ENCODE results near the gene SLC12A8. TPM values are rescaled to one million over a fixed set of nuclear protein-coding genes. Genes with fewer than 3 reads are reported as not detected.
A peak's percentile ranks its signal among the peaks of the same experiment; 100 is the strongest.

SLC12A8 gene
- total and polyA plus RNA-seq, 9 of the 15 experiments (the other 6 are each of a cell fraction or from before 2014, with no cell fraction given): 0.04 to 0.33 (median 0.09) TPM; not detected in 4

DNA sequence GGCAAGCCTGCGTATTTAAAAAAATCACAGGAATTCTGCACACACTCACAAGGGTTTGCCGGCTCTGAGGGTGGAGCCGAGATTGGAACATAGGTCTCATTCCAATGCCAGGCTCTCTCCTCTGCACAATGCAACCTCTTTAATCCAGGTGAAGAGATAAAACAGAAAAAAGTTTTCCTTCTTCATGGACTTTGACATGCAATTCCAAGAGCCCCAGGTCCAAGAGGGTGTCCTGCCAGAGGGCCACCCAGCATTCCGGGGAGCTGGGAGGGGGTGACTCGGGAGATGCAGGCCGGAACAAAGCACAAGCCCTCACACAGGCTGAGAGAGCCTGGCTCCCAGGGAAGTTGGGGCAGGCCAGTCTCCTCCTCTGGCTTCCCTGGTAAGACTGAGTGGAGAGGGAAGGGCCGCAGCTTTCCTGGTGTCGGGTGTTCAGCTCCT is 6.7 kb upstream of the SLC12A8 start (continued):
- TF ChIP-seq, protein P1, sequence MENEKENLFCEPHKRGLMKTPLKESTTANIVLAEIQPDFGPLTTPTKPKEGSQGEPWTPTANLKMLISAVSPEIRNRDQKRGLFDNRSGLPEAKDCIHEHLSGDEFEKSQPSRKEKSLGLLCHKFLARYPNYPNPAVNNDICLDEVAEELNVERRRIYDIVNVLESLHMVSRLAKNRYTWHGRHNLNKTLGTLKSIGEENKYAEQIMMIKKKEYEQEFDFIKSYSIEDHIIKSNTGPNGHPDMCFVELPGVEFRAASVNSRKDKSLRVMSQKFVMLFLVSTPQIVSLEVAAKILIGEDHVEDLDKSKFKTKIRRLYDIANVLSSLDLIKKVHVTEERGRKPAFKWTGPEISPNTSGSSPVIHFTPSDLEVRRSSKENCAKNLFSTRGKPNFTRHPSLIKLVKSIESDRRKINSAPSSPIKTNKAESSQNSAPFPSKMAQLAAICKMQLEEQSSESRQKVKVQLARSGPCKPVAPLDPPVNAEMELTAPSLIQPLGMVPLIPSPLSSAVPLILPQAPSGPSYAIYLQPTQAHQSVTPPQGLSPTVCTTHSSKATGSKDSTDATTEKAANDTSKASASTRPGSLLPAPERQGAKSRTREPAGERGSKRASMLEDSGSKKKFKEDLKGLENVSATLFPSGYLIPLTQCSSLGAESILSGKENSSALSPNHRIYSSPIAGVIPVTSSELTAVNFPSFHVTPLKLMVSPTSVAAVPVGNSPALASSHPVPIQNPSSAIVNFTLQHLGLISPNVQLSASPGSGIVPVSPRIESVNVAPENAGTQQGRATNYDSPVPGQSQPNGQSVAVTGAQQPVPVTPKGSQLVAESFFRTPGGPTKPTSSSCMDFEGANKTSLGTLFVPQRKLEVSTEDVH (IDR thresholded peaks at IDR 0.05; ENCODE audit: low read depth, partially characterized antibody): no peak
- no peak for TF ChIP-seq TBL1XR1 (IDR thresholded peaks at IDR 0.05; ENCODE audit: low read length in 2 of 2)

DNA sequence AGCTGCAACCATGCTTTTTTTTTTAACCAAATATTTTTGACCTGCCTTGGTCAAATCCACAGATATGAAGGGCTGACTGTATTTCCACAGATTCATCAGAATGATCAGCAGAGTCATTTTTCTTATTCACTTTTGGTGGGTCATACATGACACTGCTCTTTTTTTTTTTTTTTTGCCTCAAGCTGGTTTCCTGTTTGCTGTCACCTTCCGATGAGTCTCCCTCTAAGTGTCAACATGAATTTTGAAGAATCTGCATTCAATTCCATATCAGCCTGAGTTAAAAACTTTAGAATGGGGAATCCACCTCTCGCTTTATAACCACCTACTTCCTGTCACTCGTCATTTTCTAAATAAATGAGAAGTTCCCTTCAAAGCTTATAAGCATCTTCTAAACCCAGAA is 2.2 kb upstream of the SLC12A8 start:
- Histone ChIP-seq H3K4me2 (ENCODE audit: insufficient read depth, low read length) (no peak overlapping the region; the same call in 1 of the 2 replicates), H3K9me3 (replicated peaks; ENCODE audit: control insufficient read depth, insufficient read depth, low read depth, low read length) (no peaks in the 10 kb centered on the region), H3K4me1 (replicated peaks in 1 of 2; ENCODE audit: control insufficient read depth in 2 of 2, insufficient read depth in 2 of 2, low read length in 2 of 2) (peaks cover 0 to 9% of the 10 kb centered on the region in 2 experiments; a peak in 2 of 5 replicates), H3K27me3 (ENCODE audit: control insufficient read depth in 2 of 2, insufficient read depth in 2 of 2, low read length in 2 of 2) (peaks cover 0 to 6% of the 10 kb centered on the region in 2 experiments; a peak in 1 of 5 replicates), H2AFZ (ENCODE audit: low read depth, low read length) (no peak overlapping the region), H3K36me3 (ENCODE audit: control insufficient read depth, insufficient read depth, low read length) (no peaks in the 10 kb centered on the region), H3K79me2 (ENCODE audit: control insufficient read depth, insufficient read depth, low read length) (no peaks in the 10 kb centered on the region), H4K20me1 (replicated peaks; ENCODE audit: control insufficient read depth, insufficient read depth, low read length) (no peaks in the 10 kb centered on the region), H3K9ac (ENCODE audit: insufficient read depth in 1 of 2, low read depth in 2 of 2, low read length in 2 of 2) (no peak overlapping the region), H3K27ac (ENCODE audit: extremely low read depth, low read depth, low read length) (no peak overlapping the region), H3K9me1 (ENCODE audit: control insufficient read depth, insufficient read depth, low read length) (no peaks in the 10 kb centered on the region), H3K4me3 (no peak overlapping the region)
- FAIRE-seq (peak; percentile 37), ATAC-seq (peak; percentile 21; the same call in 1 of the 3 replicates), DNase-seq (ENCODE audit: extremely low read depth in 1 of 4, low spot score in 3 of 4) (no peak)
- no TSS peak for BruUV-seq (replicated peaks)
- WGBS (ENCODE audit: insufficient coverage, low coverage, missing lambda C conversion rate): 0% methylated on average over 2 of the region's 3 CpGs
- CTCF ChIA-PET (ENCODE audit: low intra/inter-chr PET ratio): no interaction called here
- POLR2A ChIA-PET: interaction anchor here (0.6 kb wide), 1 partner anchor 26 kb away, joined by 3 read pairs; no protein-coding TSS in a partner anchor
- in situ Hi-C loops (cut with MboI): no loop called here
- intact Hi-C loops (cut with micrococcal nuclease): no loop called here
- TF ChIP-seq SRF (CRISPR knock-in tag; IDR thresholded peaks at IDR 0.05) (no peak), FOSL1 (tag; conservative IDR thresholded peaks at IDR 0.05) (peak; percentile 33; the same call in 1 of the 2 replicates), KLF1 (tag; IDR thresholded peaks at IDR 0.05) (no peak), SREBF1 (IDR thresholded peaks at IDR 0.05; ENCODE audit: borderline replicate concordance, low read depth, low read length) (no peak), C11orf30 (IDR thresholded peaks at IDR 0.05; ENCODE audit: low read depth) (peak; percentile 58; the same call in 1 of the 2 replicates), ESRRB (CRISPR knock-in tag; IDR thresholded peaks at IDR 0.05; ENCODE audit: borderline replicate concordance) (no peak), NRF1 (conservative IDR thresholded peaks at IDR 0.05 in 1 of 2, IDR thresholded peaks at IDR 0.05 in 1 of 2) (no peak)
- TF ChIP-seq, protein P2, sequence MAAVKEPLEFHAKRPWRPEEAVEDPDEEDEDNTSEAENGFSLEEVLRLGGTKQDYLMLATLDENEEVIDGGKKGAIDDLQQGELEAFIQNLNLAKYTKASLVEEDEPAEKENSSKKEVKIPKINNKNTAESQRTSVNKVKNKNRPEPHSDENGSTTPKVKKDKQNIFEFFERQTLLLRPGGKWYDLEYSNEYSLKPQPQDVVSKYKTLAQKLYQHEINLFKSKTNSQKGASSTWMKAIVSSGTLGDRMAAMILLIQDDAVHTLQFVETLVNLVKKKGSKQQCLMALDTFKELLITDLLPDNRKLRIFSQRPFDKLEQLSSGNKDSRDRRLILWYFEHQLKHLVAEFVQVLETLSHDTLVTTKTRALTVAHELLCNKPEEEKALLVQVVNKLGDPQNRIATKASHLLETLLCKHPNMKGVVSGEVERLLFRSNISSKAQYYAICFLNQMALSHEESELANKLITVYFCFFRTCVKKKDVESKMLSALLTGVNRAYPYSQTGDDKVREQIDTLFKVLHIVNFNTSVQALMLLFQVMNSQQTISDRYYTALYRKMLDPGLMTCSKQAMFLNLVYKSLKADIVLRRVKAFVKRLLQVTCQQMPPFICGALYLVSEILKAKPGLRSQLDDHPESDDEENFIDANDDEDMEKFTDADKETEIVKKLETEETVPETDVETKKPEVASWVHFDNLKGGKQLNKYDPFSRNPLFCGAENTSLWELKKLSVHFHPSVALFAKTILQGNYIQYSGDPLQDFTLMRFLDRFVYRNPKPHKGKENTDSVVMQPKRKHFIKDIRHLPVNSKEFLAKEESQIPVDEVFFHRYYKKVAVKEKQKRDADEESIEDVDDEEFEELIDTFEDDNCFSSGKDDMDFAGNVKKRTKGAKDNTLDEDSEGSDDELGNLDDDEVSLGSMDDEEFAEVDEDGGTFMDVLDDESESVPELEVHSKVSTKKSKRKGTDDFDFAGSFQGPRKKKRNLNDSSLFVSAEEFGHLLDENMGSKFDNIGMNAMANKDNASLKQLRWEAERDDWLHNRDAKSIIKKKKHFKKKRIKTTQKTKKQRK (IDR thresholded peaks at IDR 0.05; ENCODE audit: borderline replicate concordance, low read depth, low read length): no peak
- TF ChIP-seq, protein P3, sequence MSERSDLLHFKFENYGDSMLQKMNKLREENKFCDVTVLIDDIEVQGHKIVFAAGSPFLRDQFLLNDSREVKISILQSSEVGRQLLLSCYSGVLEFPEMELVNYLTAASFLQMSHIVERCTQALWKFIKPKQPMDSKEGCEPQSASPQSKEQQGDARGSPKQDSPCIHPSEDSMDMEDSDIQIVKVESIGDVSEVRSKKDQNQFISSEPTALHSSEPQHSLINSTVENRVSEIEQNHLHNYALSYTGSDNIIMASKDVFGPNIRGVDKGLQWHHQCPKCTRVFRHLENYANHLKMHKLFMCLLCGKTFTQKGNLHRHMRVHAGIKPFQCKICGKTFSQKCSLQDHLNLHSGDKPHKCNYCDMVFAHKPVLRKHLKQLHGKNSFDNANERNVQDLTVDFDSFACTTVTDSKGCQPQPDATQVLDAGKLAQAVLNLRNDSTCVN (CRISPR knock-in tag; IDR thresholded peaks at IDR 0.05): no peak
